Middle frontal gyrus (tissue), 1 donor: ENCODE data around the gene ATOH8.

ENCODE experiments used
- DNase-seq: peaks from one replicate; pipeline ENCODE4 v3.0.0-alpha.2; 2015; ENCODE audit warnings: low spot score; ENCODE audit errors: extremely low spot score

Gene ATOH8

GRCh38 chr2:85785871-85786270 is 32.1 kb downstream of the ATOH8 start:
- DNase-seq, result no peak

DNA sequence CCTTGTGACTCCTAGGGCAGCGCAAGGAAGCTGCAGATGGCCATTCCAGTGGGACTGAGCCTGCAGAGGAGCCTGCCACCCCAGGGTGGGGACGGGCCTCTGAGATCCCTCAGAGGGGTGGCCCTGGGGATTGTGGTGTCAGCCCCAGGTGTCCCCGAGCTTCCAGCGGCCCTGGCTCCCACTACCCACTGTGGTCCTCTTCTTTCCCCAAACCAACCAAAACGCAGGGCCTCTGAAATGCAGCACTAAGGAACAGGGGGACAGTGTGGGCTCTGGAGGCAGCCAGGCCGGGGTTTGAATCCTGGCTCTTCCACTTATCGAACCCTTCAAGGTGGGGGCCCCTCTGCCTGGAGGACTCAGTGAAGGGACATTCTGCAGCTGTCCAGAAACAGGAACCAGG is 32.7 kb downstream of the ATOH8 start:
- no peak for DNase-seq

- no peak for DNase-seq
These were observed 33.1 kb downstream of the ATOH8 start for GRCh38 chr2:85786865-85787264.

GRCh38 chr2:85787282-85787980 is 33.6 kb downstream of the ATOH8 start:
- no peak for DNase-seq

GRCh38 chr2:85787981-85788340 is 34.2 kb downstream of the ATOH8 start:
- no peak for DNase-seq

GRCh38 chr2:85788603-85789002 is 34.8 kb downstream of the ATOH8 start:
- no peak for DNase-seq

- DNase-seq, result no peak
These were observed 35.5 kb downstream of the ATOH8 start for GRCh38 chr2:85789271-85789670.

DNA sequence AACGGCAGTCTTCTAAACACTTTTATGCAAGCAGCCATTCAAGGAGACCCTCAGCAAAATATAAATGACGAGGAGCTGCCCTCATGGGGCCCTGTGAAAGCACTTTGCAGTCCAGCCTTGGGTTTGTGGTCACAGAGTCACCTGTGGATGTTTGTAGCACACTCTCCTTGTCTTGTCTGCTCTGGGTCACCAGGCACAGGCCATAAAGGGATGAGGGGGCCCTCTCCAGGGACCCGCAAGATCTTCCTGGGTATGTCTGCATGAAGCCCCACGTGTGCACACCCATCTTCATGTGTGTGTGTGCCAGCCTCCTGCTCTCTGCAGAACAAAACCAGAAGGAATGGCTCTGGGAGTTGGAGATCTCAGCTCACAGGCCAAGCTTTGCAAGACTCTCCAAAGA is 36.2 kb downstream of the ATOH8 start:
- no peak for DNase-seq

DNA sequence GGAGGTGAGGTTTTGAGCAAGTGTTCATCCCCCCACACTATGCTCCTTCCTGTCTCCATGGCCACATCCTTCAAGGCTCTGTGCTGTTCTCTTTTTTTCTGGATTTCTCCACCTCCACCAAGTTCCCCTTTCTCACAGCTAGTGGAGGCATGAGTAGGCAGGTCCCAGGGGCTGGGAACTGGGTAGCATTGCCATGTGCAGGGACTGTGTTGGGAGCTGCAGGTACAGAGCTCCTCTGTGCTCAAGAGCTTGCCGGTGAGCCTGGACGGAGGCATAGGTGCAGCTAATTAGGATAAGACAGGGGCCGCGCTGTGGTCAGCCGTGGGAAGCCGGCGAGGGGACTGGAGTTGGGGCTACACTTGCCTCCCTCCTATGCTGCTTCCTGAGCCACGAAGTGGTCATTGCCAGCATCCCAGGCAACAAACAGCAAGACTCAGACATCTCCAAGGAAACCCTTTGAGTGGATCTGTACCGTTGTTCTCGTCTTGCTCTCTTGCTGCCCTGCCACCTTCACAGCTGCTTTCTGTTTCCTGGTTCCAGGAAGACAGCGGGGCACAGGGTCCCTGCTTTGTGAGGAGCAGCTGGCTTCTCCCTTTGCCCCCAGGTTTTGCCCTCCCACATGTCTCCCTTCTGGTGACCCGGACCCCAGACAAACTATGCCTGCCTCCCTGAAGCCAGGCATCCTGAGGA is 36.9 kb downstream of the ATOH8 start:
- no peak for DNase-seq

- no peak for DNase-seq
These were observed 38.1 kb downstream of the ATOH8 start for GRCh38 chr2:85791704-85792565.

DNA sequence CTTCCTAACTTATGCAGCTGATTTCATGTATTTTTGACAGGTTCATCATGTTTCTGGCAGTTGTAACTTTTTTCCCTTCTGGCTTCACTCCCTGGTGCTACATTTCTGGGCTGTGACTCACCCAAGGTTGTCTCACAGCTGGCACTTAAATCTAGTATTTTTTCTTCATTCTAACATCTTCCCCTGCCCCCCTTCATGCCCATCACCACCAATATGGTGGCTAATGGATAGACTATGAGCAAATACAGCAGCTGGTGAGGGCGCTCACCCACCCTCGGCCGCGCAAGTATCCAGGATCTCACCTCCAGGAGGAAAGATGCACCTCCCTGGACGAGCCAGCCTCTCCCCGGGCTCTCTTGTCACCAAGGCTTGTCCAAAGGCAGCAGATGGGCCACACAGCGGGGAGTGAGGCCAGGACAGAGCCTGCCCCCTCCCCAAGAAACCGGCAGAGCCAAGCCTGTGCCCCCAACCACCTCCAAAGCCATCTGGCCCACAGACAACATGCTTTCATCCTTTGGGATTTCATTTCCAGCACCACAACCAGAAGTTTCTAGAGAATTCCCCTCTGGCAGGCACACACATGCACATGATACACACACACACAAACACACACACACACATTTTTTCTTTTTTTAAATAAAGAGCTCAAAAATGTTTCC is 39.1 kb downstream of the ATOH8 start:
- no peak for DNase-seq

GRCh38 chr2:85793584-85793983 is 39.8 kb downstream of the ATOH8 start:
- no peak for DNase-seq

DNA sequence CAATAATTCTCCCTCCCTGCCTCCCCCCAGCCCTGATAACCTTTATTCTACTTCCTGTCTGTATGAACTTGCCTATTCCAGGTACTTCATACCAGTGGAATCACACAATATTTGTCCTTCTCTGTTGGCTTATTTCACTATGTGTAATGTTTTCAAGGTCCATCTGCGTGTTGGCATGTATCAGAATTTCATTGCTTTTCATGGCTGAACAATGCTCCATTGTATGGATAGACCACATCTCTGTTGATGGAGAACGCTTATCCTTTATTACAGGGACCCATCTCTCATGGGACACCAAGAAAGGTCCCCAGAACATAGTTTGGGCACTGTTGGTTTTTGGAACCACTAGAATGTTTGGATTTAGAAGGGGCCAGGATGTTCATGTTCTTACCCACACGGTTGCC is 40.2 kb downstream of the ATOH8 start:
- no peak for DNase-seq

GRCh38 chr2:85794491-85795121 is 40.8 kb downstream of the ATOH8 start:
- no peak for DNase-seq

- no peak for DNase-seq
These were observed 41.7 kb downstream of the ATOH8 start for GRCh38 chr2:85795331-85796045.

- no peak for DNase-seq
These were observed 42.2 kb downstream of the ATOH8 start for GRCh38 chr2:85796046-85796340.

DNA sequence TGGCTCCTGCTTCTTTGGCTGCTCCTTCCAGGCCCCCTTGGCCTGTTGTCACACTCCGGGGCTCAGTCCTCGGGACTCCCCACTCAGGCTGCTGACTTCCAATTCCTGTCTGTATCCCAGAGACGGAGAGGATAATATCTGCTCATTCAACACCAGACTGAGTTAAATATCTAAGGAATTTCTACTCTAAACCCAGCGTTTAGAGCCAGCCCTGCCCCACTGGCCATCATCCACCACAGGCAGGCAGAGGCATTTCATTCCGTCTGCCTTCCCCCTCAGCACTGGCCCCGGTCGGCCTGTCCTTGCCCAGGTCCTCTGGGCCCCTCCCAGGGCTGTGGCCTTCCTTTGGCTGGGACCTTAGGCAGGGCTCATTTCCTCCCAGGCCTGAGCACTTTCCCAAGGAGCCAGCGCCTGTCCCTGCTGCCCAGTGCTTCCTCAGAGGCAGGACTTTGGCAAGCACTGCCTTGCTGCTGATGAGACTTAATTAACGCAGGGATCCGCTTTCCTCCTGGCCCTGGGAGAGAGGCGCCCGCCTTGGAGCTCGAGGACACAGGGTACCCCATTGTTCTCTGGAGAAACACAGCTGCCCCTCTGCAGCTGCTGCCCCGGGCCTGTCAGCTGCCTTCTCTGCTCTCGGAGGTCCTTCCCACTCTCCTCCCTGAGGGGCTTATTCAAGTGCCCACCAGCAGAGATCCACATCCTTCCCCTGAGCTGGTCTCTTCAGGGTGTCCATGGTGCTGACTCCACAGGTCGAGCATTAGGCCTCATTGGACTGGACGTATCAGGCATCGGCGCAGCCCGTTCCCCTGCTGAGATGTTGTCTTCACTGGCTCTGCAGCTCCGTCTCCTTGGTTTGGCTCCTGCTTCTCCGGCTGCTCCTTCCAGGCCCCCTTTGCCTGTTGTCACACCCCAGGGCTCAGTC is 42.8 kb downstream of the ATOH8 start:
- peak; percentile 22 for DNase-seq

- DNase-seq, result no peak
These were observed 43.5 kb downstream of the ATOH8 start for GRCh38 chr2:85797263-85797660.

DNA sequence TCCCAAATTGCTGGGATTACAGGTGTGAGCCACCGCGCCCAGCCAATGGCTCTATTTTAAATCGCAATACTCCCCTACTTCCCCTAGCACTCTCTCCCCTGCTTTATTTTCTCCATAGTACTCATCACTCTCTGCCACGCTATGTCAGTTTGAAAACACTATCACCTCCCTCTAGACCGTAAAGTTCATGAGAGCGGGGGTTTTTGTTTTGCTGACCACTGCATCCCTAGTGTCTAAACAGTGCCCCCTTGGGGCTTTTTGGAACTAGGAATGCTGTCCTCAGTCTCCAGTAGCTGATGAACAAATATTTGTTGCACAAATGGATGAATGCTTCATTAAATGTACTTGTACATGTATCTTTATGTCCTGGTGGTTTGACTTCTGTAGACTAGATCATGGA is 44.1 kb downstream of the ATOH8 start:
- DNase-seq, result peak; percentile 55
